ENCODE data around the gene FIBIN. TPM values are rescaled to one million over a fixed set of nuclear protein-coding genes. Genes with fewer than 3 reads are reported as not detected.

FIBIN gene
- total RNA-seq, 1 experiment from 2014 or later, result 0.37 TPM

DNA sequence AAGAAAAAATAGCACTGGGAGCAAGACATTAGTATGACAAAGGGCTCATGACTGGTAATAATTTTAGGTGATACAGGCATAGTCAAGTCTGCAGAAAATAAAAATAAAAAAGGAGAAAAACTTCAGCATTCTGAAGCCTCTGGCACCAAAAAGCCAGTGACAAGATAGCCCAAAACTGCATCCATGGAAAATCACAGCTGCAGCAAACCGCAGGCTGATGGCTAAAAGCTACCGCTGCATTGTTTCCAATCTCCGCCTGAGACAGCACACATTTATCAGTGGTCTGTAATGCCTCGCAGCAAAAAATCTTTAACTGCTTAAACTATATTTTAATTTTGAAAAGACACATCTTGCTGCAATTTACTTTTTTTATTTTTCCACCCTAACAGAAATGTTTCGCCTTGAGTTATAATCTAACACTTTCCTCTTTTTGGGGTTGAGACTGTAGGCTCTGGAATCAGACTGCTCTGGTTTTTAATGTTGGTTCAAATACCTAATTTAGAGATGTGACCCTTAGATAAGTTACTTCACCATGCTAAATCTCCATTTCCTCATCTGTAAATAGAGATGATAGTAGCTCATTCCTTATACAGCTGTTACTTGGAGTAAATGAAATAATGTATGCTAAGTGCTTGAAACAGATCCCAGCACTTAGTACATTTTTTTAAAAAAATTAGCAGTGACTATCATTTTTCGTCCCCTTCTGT is 42.0 kb upstream of the FIBIN start (continued):
- TF ChIP-seq, protein P1, sequence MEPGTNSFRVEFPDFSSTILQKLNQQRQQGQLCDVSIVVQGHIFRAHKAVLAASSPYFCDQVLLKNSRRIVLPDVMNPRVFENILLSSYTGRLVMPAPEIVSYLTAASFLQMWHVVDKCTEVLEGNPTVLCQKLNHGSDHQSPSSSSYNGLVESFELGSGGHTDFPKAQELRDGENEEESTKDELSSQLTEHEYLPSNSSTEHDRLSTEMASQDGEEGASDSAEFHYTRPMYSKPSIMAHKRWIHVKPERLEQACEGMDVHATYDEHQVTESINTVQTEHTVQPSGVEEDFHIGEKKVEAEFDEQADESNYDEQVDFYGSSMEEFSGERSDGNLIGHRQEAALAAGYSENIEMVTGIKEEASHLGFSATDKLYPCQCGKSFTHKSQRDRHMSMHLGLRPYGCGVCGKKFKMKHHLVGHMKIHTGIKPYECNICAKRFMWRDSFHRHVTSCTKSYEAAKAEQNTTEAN (CRISPR knock-in tag; IDR thresholded peaks at IDR 0.05), result no peak
- no peak for TF ChIP-seq ZBTB21 (CRISPR knock-in tag; IDR thresholded peaks at IDR 0.05; ENCODE audit: borderline replicate concordance)
- no peak for TF ChIP-seq NFE2L1 (CRISPR knock-in tag; IDR thresholded peaks at IDR 0.05)
- no peak for TF ChIP-seq ZNF219 (CRISPR knock-in tag; IDR thresholded peaks at IDR 0.05; ENCODE audit: borderline replicate concordance)
- no peak for TF ChIP-seq KAT7 (CRISPR knock-in tag; IDR thresholded peaks at IDR 0.05; ENCODE audit: borderline replicate concordance)
- TF ChIP-seq, protein P2, sequence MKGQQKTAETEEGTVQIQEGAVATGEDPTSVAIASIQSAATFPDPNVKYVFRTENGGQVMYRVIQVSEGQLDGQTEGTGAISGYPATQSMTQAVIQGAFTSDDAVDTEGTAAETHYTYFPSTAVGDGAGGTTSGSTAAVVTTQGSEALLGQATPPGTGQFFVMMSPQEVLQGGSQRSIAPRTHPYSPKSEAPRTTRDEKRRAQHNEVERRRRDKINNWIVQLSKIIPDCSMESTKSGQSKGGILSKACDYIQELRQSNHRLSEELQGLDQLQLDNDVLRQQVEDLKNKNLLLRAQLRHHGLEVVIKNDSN (CRISPR knock-in tag; IDR thresholded peaks at IDR 0.05), result no peak
- TF ChIP-seq IRF1 (CRISPR knock-in tag; IDR thresholded peaks at IDR 0.05), result no peak
- TF ChIP-seq FOXP4 (CRISPR knock-in tag; IDR thresholded peaks at IDR 0.05), result no peak
- TF ChIP-seq, protein P3, sequence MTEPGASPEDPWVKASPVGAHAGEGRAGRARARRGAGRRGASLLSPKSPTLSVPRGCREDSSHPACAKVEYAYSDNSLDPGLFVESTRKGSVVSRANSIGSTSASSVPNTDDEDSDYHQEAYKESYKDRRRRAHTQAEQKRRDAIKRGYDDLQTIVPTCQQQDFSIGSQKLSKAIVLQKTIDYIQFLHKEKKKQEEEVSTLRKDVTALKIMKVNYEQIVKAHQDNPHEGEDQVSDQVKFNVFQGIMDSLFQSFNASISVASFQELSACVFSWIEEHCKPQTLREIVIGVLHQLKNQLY (CRISPR knock-in tag; IDR thresholded peaks at IDR 0.05), result no peak
- TF ChIP-seq ZNF396 (CRISPR knock-in tag; IDR thresholded peaks at IDR 0.05; ENCODE audit: borderline replicate concordance), result no peak
- TF ChIP-seq ZNF281 (CRISPR knock-in tag; IDR thresholded peaks at IDR 0.05), result no peak
- TF ChIP-seq MXD4 (CRISPR knock-in tag; IDR thresholded peaks at IDR 0.05; ENCODE audit: borderline replicate concordance), result no peak
- TF ChIP-seq SMAD4 (CRISPR knock-in tag; IDR thresholded peaks at IDR 0.05), result no peak

DNA sequence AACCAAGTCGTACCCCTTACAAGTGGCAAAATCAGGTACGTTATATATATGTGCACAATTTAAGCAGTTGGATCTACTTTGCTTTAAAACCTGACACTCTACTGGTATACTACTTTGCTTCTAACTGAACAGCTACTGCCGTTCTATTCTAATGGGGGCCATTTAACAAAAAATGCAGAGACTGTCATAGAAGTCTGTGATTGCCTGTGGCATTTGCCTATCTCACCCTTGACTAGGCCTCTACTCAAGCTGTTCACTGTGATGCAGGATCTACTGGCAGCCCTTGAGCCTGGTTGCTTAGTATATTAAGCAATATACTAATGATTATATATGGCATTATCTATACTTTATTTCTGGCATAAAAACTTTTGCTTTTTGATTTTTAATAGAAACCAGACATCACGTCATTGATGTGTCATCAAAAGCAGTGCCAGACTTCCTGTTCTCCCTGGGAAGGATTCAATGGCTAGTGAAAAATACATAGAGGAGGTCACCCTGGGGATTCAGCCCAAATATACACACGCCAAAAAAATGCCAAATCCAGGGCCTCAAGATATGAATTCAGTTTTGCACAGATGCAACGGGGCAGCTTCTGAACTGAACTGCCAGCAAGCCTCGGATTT is 40.0 kb upstream of the FIBIN start:
- peaks cover 26% of the 10 kb centered on the region for H3K4me1 Mint-ChIP-seq
- no peak for ATAC-seq
- H3K36me3 Mint-ChIP-seq, result no peaks in the 10 kb centered on the region
- H3K4me3 Mint-ChIP-seq, result no peak overlapping the region
- DNase-seq (ENCODE audit: low spot score), result no peak
- no peaks in the 10 kb centered on the region for H3K27me3 Mint-ChIP-seq (ENCODE audit: low read depth)
- ChIA-PET CTCF (no interaction called here), POLR2A (no interaction called here)
- H3K9me3 Mint-ChIP-seq, result no peaks in the 10 kb centered on the region; the same call in 1 of the 2 replicates
- H3K27ac Mint-ChIP-seq, result no peak overlapping the region
- no peak for TF ChIP-seq OVOL2 (CRISPR knock-in tag; IDR thresholded peaks at IDR 0.05; ENCODE audit: borderline replicate concordance)
- TF ChIP-seq ATF1 (CRISPR knock-in tag; IDR thresholded peaks at IDR 0.05), result no peak
- no peak for TF ChIP-seq ZNF121 (CRISPR knock-in tag; IDR thresholded peaks at IDR 0.05)
- no peak for TF ChIP-seq RORB (CRISPR knock-in tag; IDR thresholded peaks at IDR 0.05)
- TF ChIP-seq, protein P4, sequence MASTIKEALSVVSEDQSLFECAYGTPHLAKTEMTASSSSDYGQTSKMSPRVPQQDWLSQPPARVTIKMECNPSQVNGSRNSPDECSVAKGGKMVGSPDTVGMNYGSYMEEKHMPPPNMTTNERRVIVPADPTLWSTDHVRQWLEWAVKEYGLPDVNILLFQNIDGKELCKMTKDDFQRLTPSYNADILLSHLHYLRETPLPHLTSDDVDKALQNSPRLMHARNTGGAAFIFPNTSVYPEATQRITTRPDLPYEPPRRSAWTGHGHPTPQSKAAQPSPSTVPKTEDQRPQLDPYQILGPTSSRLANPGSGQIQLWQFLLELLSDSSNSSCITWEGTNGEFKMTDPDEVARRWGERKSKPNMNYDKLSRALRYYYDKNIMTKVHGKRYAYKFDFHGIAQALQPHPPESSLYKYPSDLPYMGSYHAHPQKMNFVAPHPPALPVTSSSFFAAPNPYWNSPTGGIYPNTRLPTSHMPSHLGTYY (CRISPR knock-in tag; IDR thresholded peaks at IDR 0.05), result no peak
- no peak for TF ChIP-seq ELF4 (CRISPR knock-in tag; IDR thresholded peaks at IDR 0.05; ENCODE audit: low read depth)
- TF ChIP-seq, protein P5, sequence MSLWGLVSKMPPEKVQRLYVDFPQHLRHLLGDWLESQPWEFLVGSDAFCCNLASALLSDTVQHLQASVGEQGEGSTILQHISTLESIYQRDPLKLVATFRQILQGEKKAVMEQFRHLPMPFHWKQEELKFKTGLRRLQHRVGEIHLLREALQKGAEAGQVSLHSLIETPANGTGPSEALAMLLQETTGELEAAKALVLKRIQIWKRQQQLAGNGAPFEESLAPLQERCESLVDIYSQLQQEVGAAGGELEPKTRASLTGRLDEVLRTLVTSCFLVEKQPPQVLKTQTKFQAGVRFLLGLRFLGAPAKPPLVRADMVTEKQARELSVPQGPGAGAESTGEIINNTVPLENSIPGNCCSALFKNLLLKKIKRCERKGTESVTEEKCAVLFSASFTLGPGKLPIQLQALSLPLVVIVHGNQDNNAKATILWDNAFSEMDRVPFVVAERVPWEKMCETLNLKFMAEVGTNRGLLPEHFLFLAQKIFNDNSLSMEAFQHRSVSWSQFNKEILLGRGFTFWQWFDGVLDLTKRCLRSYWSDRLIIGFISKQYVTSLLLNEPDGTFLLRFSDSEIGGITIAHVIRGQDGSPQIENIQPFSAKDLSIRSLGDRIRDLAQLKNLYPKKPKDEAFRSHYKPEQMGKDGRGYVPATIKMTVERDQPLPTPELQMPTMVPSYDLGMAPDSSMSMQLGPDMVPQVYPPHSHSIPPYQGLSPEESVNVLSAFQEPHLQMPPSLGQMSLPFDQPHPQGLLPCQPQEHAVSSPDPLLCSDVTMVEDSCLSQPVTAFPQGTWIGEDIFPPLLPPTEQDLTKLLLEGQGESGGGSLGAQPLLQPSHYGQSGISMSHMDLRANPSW (CRISPR knock-in tag; conservative IDR thresholded peaks at IDR 0.05; ENCODE audit: low read depth), result no peak
- no peak for TF ChIP-seq ATF3 (CRISPR knock-in tag; conservative IDR thresholded peaks at IDR 0.05)
- TF ChIP-seq MXD4 (CRISPR knock-in tag; IDR thresholded peaks at IDR 0.05; ENCODE audit: borderline replicate concordance), result no peak
- TF ChIP-seq NFATC4 (CRISPR knock-in tag; IDR thresholded peaks at IDR 0.05), result no peak
- TF ChIP-seq CREM (CRISPR knock-in tag; IDR thresholded peaks at IDR 0.05), result no peak
